Activated CD8-positive, alpha-beta memory T cell treated with anti-CD3 and anti-CD28 coated beads, Interleukin-2, amount 50 U/mL, for 24 hours (primary cell): ENCODE measurements around the gene FBXO36.

Experiments used
- DNase-seq: peaks from one replicate; pipeline ENCODE4 v3.0.0-alpha.2; 2020; ENCODE audit errors: extremely low read depth

Gene FBXO36

GRCh38 chr2:230050136-230050535, 127.8 kb downstream of the FBXO36 start:
- no peak for DNase-seq

- DNase-seq = no peak
Observed at GRCh38 chr2:230052299-230052698, 130.0 kb downstream of the FBXO36 start.

GRCh38 chr2:230053753-230054478, 131.6 kb downstream of the FBXO36 start:
- DNase-seq = no peak

- no peak for DNase-seq
Observed at GRCh38 chr2:230060672-230061293, 138.5 kb downstream of the FBXO36 start.
